A673 (cell line): Measurements from ENCODE around the gene ZNF232.
"Not testable (repeated sequence)": the region's sequence is repeated elsewhere in the genome, so short reads cannot be mapped to it uniquely, and the experiment has no call there.

Source experiments
- EZH2 ChIP-seq: fragments of 200-600 bp; sonication (generic); IDR thresholded peaks from 2 replicates; pipeline ENCODE4 v1.6.1; 2017; ENCODE audit warnings: borderline replicate concordance, low read depth, mild to moderate bottlenecking, mixed read lengths, antibody characterized with exemption, low read length; ENCODE audit not compliant: poor library complexity, severe bottlenecking
- TF ChIP-seq, protein P1 (sequence below): fragments of 300-800, 200-600 bp; sonication (generic); conservative IDR thresholded peaks from 2 replicates; pipeline ENCODE4 v1.5.1; 2017; ENCODE audit warnings: low read depth, mild to moderate bottlenecking, antibody characterized with exemption, low read length, moderate library complexity, mixed read lengths

DNA sequence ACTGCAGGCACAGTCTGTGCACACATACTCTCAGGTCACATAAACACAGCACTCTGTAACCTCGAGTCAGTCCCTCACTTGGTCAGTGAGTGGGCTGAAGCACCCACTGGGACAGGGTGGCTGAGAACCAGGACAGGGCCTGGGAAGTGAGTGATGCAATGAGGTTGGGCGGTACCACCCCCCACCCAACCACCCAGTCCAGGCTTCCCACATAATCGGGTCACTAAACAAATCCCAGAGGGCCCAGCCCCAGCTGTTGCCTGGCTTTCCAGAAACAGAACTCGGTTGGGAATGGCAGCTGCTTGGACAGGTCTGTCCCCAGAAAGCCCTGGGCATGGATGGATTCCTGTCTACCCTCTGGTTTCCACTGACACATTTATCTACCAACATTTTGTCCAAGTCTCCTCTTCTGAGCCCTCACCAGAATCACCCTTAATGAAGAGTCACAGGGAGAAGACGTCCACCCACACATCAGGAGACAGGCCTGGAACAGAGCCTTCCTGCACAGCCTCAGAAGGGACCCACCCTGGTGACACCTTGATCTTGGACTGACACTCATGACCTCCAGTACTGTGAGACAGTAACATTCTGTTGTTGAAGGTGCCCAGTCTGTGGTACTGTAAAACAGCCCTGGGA lies 12.6 kb upstream of the ZNF232 start:
- TF ChIP-seq, protein P1, sequence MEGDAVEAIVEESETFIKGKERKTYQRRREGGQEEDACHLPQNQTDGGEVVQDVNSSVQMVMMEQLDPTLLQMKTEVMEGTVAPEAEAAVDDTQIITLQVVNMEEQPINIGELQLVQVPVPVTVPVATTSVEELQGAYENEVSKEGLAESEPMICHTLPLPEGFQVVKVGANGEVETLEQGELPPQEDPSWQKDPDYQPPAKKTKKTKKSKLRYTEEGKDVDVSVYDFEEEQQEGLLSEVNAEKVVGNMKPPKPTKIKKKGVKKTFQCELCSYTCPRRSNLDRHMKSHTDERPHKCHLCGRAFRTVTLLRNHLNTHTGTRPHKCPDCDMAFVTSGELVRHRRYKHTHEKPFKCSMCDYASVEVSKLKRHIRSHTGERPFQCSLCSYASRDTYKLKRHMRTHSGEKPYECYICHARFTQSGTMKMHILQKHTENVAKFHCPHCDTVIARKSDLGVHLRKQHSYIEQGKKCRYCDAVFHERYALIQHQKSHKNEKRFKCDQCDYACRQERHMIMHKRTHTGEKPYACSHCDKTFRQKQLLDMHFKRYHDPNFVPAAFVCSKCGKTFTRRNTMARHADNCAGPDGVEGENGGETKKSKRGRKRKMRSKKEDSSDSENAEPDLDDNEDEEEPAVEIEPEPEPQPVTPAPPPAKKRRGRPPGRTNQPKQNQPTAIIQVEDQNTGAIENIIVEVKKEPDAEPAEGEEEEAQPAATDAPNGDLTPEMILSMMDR, result not testable (repeated sequence)
- not testable (repeated sequence) for TF ChIP-seq EZH2
